ENCODE measurements around the gene WNT3A.

- TF ChIP-seq CTCF (conservative IDR thresholded peaks at IDR 0.05 in 1 of 2, IDR thresholded peaks at IDR 0.05 in 1 of 2; ENCODE audit: extremely low read depth in 1 of 2, insufficient read depth in 1 of 2, low read depth in 1 of 2, low read length in 2 of 2) (no peak), EZH2 (IDR thresholded peaks at IDR 0.05; ENCODE audit: borderline replicate concordance, low read length) (no peak)
Measured at GRCh38 chr1:228016181-228016510, 9.3 kb downstream of the WNT3A start.
